WTC11 (cell line): ENCODE data around the gene ABCG1. TPM values are rescaled to one million over a fixed set of nuclear protein-coding genes. Genes with fewer than 3 reads are reported as not detected.

ENCODE experiments used
- ATAC-seq: fragments of 200-7000 bp; cut with Tn5 transposase; 2 replicates; pipeline ENCODE4 v1.10.0; 2021; ENCODE audit warnings: mild to moderate bottlenecking, moderate library complexity
- CTCF ChIA-PET: fragments of 300-600 bp; sonication (Branson Sonifier 250); formaldehyde crosslinking; loops from one replicate; lab custom pipeline; 2021; ENCODE audit warnings: antibody characterized with exemption; lab: Charles Lee
- POLR2A ChIA-PET: fragments of 350-600 bp; sonication (Branson Sonifier 250); formaldehyde crosslinking; loops from one replicate; lab custom pipeline; 2021; ENCODE audit warnings: antibody characterized with exemption; lab: Charles Lee
- DNase-seq: peaks from one replicate; pipeline ENCODE4 v3.0.0; 2021; ENCODE audit warnings: low spot score
- H3K27ac Mint-ChIP-seq: 2 replicates; pipeline ENCODE4 v1.8.0; 2021; ENCODE audit warnings: mixed read lengths
- H3K27me3 Mint-ChIP-seq: 2 replicates; pipeline ENCODE4 v1.8.0; 2021; ENCODE audit warnings: low read depth, mild to moderate bottlenecking, moderate library complexity, mixed read lengths
- H3K36me3 Mint-ChIP-seq: 2 replicates; pipeline ENCODE4 v1.8.0; 2021; ENCODE audit warnings: mixed read lengths
- H3K4me1 Mint-ChIP-seq: 2 replicates; pipeline ENCODE4 v1.8.0; 2022; ENCODE audit warnings: mixed read lengths
- H3K4me3 Mint-ChIP-seq: 2 replicates; pipeline ENCODE4 v1.8.0; 2021; ENCODE audit warnings: mild to moderate bottlenecking, moderate library complexity, mixed read lengths
- H3K9me3 Mint-ChIP-seq: 2 replicates; pipeline ENCODE4 v1.8.0; 2021; ENCODE audit warnings: mixed read lengths
- ARID4B ChIP-seq: sonication (generic); formaldehyde crosslinking; IDR thresholded peaks from 2 replicates; pipeline ENCODE4 v1.8.0; 2023; ENCODE audit warnings: missing genetic modification reagents, mild to moderate bottlenecking, borderline replicate concordance
- ATF1 ChIP-seq: sonication (generic); formaldehyde crosslinking; IDR thresholded peaks from 2 replicates; pipeline ENCODE4 v1.8.1; 2023; ENCODE audit warnings: mild to moderate bottlenecking, moderate library complexity, missing genetic modification reagents
- FOXP1 ChIP-seq: sonication (generic); formaldehyde crosslinking; IDR thresholded peaks from 2 replicates; pipeline ENCODE4 v1.8.0; 2022; ENCODE audit warnings: missing genetic modification reagents, mild to moderate bottlenecking, moderate library complexity, borderline replicate concordance
- GTF2I ChIP-seq: fragments of 250-450 bp; sonication (Bioruptor Pico); conservative IDR thresholded peaks from 2 replicates; pipeline ENCODE4 v1.4.0; 2021; ENCODE audit warnings: mild to moderate bottlenecking
- JUN ChIP-seq: sonication (generic); formaldehyde crosslinking; IDR thresholded peaks from 2 replicates; pipeline ENCODE4 v1.8.0; 2023; ENCODE audit warnings: mild to moderate bottlenecking, missing genetic modification reagents
- KAT7 ChIP-seq: sonication (generic); formaldehyde crosslinking; IDR thresholded peaks from 2 replicates; pipeline ENCODE4 v1.8.1; 2023; ENCODE audit warnings: missing genetic modification reagents, mild to moderate bottlenecking, borderline replicate concordance
- MAX ChIP-seq: sonication (generic); formaldehyde crosslinking; IDR thresholded peaks from 2 replicates; pipeline ENCODE4 v1.8.0; 2022; ENCODE audit warnings: mild to moderate bottlenecking, missing genetic modification reagents
- NFATC4 ChIP-seq: fragments of 250-450 bp; sonication (Bioruptor Pico); IDR thresholded peaks from 2 replicates; pipeline ENCODE4 v1.9.0; 2021; ENCODE audit warnings: mild to moderate bottlenecking
- NFE2L1 ChIP-seq: sonication (generic); formaldehyde crosslinking; IDR thresholded peaks from 2 replicates; pipeline ENCODE4 v1.8.1; 2023; ENCODE audit warnings: missing genetic modification reagents
- NFYB ChIP-seq: sonication (generic); formaldehyde crosslinking; conservative IDR thresholded peaks from 2 replicates; pipeline ENCODE4 v1.8.0; 2022; ENCODE audit warnings: low read depth, missing genetic modification reagents
- PREB ChIP-seq: sonication (generic); formaldehyde crosslinking; IDR thresholded peaks from 2 replicates; pipeline ENCODE4 v1.8.1; 2022; ENCODE audit warnings: mild to moderate bottlenecking, missing genetic modification reagents, moderate library complexity, borderline replicate concordance
- PRRX2 ChIP-seq: fragments of 250-450 bp; sonication (Bioruptor Pico); IDR thresholded peaks from 2 replicates; pipeline ENCODE4 v1.8.0; 2021; ENCODE audit warnings: mild to moderate bottlenecking
- RELA ChIP-seq: sonication (generic); formaldehyde crosslinking; IDR thresholded peaks from 2 replicates; pipeline ENCODE4 v1.8.1; 2022; ENCODE audit warnings: missing genetic modification reagents, mild to moderate bottlenecking, borderline replicate concordance
- SP1 ChIP-seq: sonication (generic); formaldehyde crosslinking; conservative IDR thresholded peaks from 2 replicates; pipeline ENCODE4 v1.8.1; 2022; ENCODE audit warnings: missing genetic modification reagents
- USF2 ChIP-seq: sonication (generic); formaldehyde crosslinking; IDR thresholded peaks from 2 replicates; pipeline ENCODE4 v1.8.1; 2023; ENCODE audit warnings: mild to moderate bottlenecking, missing genetic modification reagents, moderate library complexity
- ZNF232 ChIP-seq: sonication (generic); formaldehyde crosslinking; IDR thresholded peaks from 2 replicates; pipeline ENCODE4 v1.8.0; 2022; ENCODE audit warnings: mild to moderate bottlenecking, missing genetic modification reagents
- total RNA-seq: library from RNA; stranded (reverse); gene quantifications from 3 replicates; pipeline ENCODE4 v1.2.3, GENCODE V29; 2021

Gene ABCG1
- total RNA-seq, 1 experiment from 2014 or later: 4.0 TPM

GRCh38 chr21:42172596-42173483 is 46.1 kb upstream of the ABCG1 start:
- no peak for ATAC-seq

GRCh38 chr21:42174173-42174572 is 44.8 kb upstream of the ABCG1 start:
- H3K27me3 Mint-ChIP-seq: peaks cover 2% of the 10 kb centered on the region; the same call in 1 of the 2 replicates
- CTCF ChIA-PET: no interaction called here
- H3K4me1 Mint-ChIP-seq: no peaks in the 10 kb centered on the region
- H3K27ac Mint-ChIP-seq: no peak overlapping the region
- POLR2A ChIA-PET: no interaction called here
- no peak; the same call in 1 of the 2 replicates for ATAC-seq
- no peak for DNase-seq
- H3K36me3 Mint-ChIP-seq: no peaks in the 10 kb centered on the region
- H3K9me3 Mint-ChIP-seq: peaks cover 9% of the 10 kb centered on the region
- TF ChIP-seq NFATC4 (CRISPR knock-in tag) (no peak), NFYB (CRISPR knock-in tag) (0 out of 2 replicates have a peak, but pooled peaks have one; percentile 15), USF2 (peak; percentile 44; the same call in 1 of the 2 replicates), PRRX2 (CRISPR knock-in tag) (no peak)
- H3K4me3 Mint-ChIP-seq: no peak overlapping the region

More at GRCh38 chr21:42172596-42173483, 46.1 kb upstream of the ABCG1 start:
- Mint-ChIP-seq H3K9me3 (peaks cover 9% of the 10 kb centered on the region), H3K27me3 (peaks cover 2% of the 10 kb centered on the region; the same call in 1 of the 2 replicates), H3K4me1 (no peaks in the 10 kb centered on the region), H3K4me3 (no peak overlapping the region), H3K36me3 (no peaks in the 10 kb centered on the region), H3K27ac (no peak overlapping the region)
- DNase-seq: no peak
- TF ChIP-seq JUN (CRISPR knock-in tag) (no peak), PREB (CRISPR knock-in tag) (no peak), MAX (CRISPR knock-in tag) (no peak), KAT7 (CRISPR knock-in tag) (no peak), ZNF232 (CRISPR knock-in tag) (no peak)
- CTCF ChIA-PET: interaction anchor here (0.9 kb wide), 1 partner anchor 96 kb away, joined by 3 read pairs; no protein-coding TSS in a partner anchor
- POLR2A ChIA-PET: no interaction called here

- Mint-ChIP-seq H3K36me3 (no peaks in the 10 kb centered on the region), H3K4me3 (no peak overlapping the region), H3K4me1 (no peaks in the 10 kb centered on the region), H3K27me3 (peaks cover 2% of the 10 kb centered on the region; the same call in 1 of the 2 replicates), H3K27ac (no peak overlapping the region), H3K9me3 (peaks cover 9% of the 10 kb centered on the region)
- CTCF ChIA-PET: no interaction called here
- TF ChIP-seq FOXP1: no peak
- DNase-seq: no peak
- ATAC-seq: no peak
- POLR2A ChIA-PET: no interaction called here
Measured at GRCh38 chr21:42175110-42175710, 43.7 kb upstream of the ABCG1 start.

GRCh38 chr21:42176859-42177258 is 42.1 kb upstream of the ABCG1 start:
- H3K36me3 Mint-ChIP-seq: no peaks in the 10 kb centered on the region
- CTCF ChIA-PET: interaction anchor here (0.7 kb wide), 1 partner anchor 241 kb away, joined by 3 read pairs; no protein-coding TSS in a partner anchor
- no peaks in the 10 kb centered on the region for H3K4me1 Mint-ChIP-seq
- ATAC-seq (no peak), DNase-seq (no peak)
- no peak overlapping the region for H3K4me3 Mint-ChIP-seq
- H3K9me3 Mint-ChIP-seq: peaks cover 9% of the 10 kb centered on the region
- no peak overlapping the region for H3K27ac Mint-ChIP-seq
- H3K27me3 Mint-ChIP-seq: peaks cover 2% of the 10 kb centered on the region; the same call in 1 of the 2 replicates
- TF ChIP-seq NFE2L1 (no peak), GTF2I (CRISPR knock-in tag) (no peak), RELA (no peak), ARID4B (CRISPR knock-in tag) (no peak), SP1 (no peak), ATF1 (CRISPR knock-in tag) (no peak)
- POLR2A ChIA-PET: no interaction called here
